Neural cell (in vitro differentiated cells): ENCODE data around the gene FARP2. TPM values are rescaled to one million over a fixed set of nuclear protein-coding genes. Genes with fewer than 3 reads are reported as not detected.
"Not testable (repeated sequence)": the region's sequence is repeated elsewhere in the genome, so short reads cannot be mapped to it uniquely, and the experiment has no call there.

Source experiments
- H2AFZ ChIP-seq: fragments of 200-600, 300-800 bp; sonication (generic), shearing (Covaris generic); 2 replicates; pipeline ENCODE4 v1.6.0; 2014; ENCODE audit warnings: low read depth, mild to moderate bottlenecking, antibody characterized with exemption, low read length, moderate library complexity
- H3F3A ChIP-seq: fragments of 200-600 bp; shearing (Covaris generic); 2 replicates; pipeline ENCODE4 v1.6.1; 2016; ENCODE audit warnings: mild to moderate bottlenecking, moderate library complexity, mixed read lengths, antibody characterized with exemption, low read length; ENCODE audit not compliant: insufficient read depth, poor library complexity, severe bottlenecking
- H3K27ac ChIP-seq: fragments of 200-600, 300-800 bp; sonication (generic), shearing (Covaris generic); 2 replicates; pipeline ENCODE4 v1.5.1; 2014; ENCODE audit warnings: mild to moderate bottlenecking, low read length, moderate library complexity
- H3K27me3 ChIP-seq: fragments of 300-800, 200-600 bp; sonication (generic), shearing (Covaris generic); 2 replicates; pipeline ENCODE4 v1.6.0; 2014; ENCODE audit warnings: mild to moderate bottlenecking, low read depth, low read length, moderate library complexity; ENCODE audit not compliant: insufficient read depth
- H3K36me3 ChIP-seq: fragments of 300-800, 200-600 bp; sonication (generic), shearing (Covaris generic); 2 replicates; pipeline ENCODE4 v1.5.1; 2014; ENCODE audit warnings: mild to moderate bottlenecking, antibody characterized with exemption, low read length, moderate library complexity; ENCODE audit not compliant: insufficient read depth
- H3K4me2 ChIP-seq: fragments of 300-800, 200-600 bp; sonication (generic), shearing (Covaris generic); 2 replicates; pipeline ENCODE4 v1.6.0; 2014; ENCODE audit warnings: mild to moderate bottlenecking, low read length
- H3K4me3 ChIP-seq: fragments of 300-800, 200-600 bp; sonication (generic), shearing (Covaris generic); 2 replicates; pipeline ENCODE4 v1.5.1; 2014; ENCODE audit warnings: mild to moderate bottlenecking, low read length, moderate library complexity
- H3K79me2 ChIP-seq: fragments of 200-600 bp; shearing (Covaris generic); replicated peaks from 2 replicates; pipeline ENCODE4 v1.6.0; 2014; ENCODE audit warnings: mild to moderate bottlenecking, low read length, moderate library complexity; ENCODE audit not compliant: insufficient read depth
- H3K9ac ChIP-seq: fragments of 300-800, 200-600 bp; sonication (generic), shearing (Covaris generic); 2 replicates; pipeline ENCODE4 v1.6.1; 2016; ENCODE audit warnings: mild to moderate bottlenecking, low read length, mixed read lengths
- H3K9me2 ChIP-seq: fragments of 200-600 bp; shearing (Covaris generic); 2 replicates; pipeline ENCODE4 v1.6.1; 2016; ENCODE audit warnings: mild to moderate bottlenecking, low read length, mixed read lengths; ENCODE audit not compliant: insufficient read depth
- H3K9me3 ChIP-seq: fragments of 200-600, 300-800 bp; sonication (generic), shearing (Covaris generic); 2 replicates; pipeline ENCODE4 v1.6.1; 2016; ENCODE audit warnings: mild to moderate bottlenecking, mixed run types, low read length, moderate library complexity, mixed read lengths
- H4K20me1 ChIP-seq: fragments of 200-600 bp; shearing (Covaris generic); 2 replicates; pipeline ENCODE4 v1.6.1; 2016; ENCODE audit warnings: mild to moderate bottlenecking, mixed run types; ENCODE audit not compliant: insufficient read depth
- EP300 ChIP-seq: fragments of 450-650 bp; conservative IDR thresholded peaks from 2 replicates; pipeline ENCODE4 v1.6.1; 2014; ENCODE audit warnings: antibody characterized with exemption, mild to moderate bottlenecking, moderate library complexity; ENCODE audit not compliant: poor library complexity, severe bottlenecking
- EZH2 ChIP-seq: fragments of 200-600, 300-800 bp; shearing (Covaris generic), sonication (generic); IDR thresholded peaks from 2 replicates; pipeline ENCODE4 v1.6.1; 2014; ENCODE audit warnings: antibody characterized with exemption, low read length, borderline replicate concordance, mild to moderate bottlenecking; ENCODE audit not compliant: insufficient read depth, poor library complexity, severe bottlenecking
- MXI1 ChIP-seq: fragments of 450-650 bp; conservative IDR thresholded peaks from 2 replicates; pipeline ENCODE4 v1.6.1; 2014; ENCODE audit warnings: antibody characterized with exemption, mild to moderate bottlenecking; ENCODE audit not compliant: poor library complexity, severe bottlenecking
- POLR2AphosphoS5 ChIP-seq: IDR thresholded peaks from 2 replicates; pipeline ENCODE4 v1.6.1; 2012
- RAD21 ChIP-seq: fragments of 450-650 bp; conservative IDR thresholded peaks from 2 replicates; pipeline ENCODE4 v1.6.1; 2014; ENCODE audit warnings: antibody characterized with exemption, mild to moderate bottlenecking, moderate library complexity
- REST ChIP-seq: IDR thresholded peaks from 2 replicates; pipeline ENCODE4 v1.6.1; 2012; ENCODE audit warnings: borderline replicate concordance
- SMC3 ChIP-seq: fragments of 450-650 bp; conservative IDR thresholded peaks from 2 replicates; pipeline ENCODE4 v1.6.1; 2014; ENCODE audit warnings: antibody characterized with exemption, mild to moderate bottlenecking, moderate library complexity; ENCODE audit not compliant: poor library complexity
- TAF1 ChIP-seq: IDR thresholded peaks from 2 replicates; pipeline ENCODE4 v1.6.1; 2012; ENCODE audit warnings: low read depth
- polyA plus RNA-seq: library from polyadenylated mRNA; depleted of rRNA; stranded (reverse); fragments of >200 nt; gene quantifications from 2 replicates; pipeline ENCODE4 v1.2.3, GENCODE V29; 2014
- TF ChIP-seq, protein P1 (sequence below): fragments of 450-650 bp; IDR thresholded peaks from 2 replicates; pipeline ENCODE4 v1.5.1; 2014; ENCODE audit warnings: antibody characterized with exemption, mild to moderate bottlenecking, moderate library complexity; ENCODE audit not compliant: poor library complexity, severe bottlenecking

FARP2 gene
- polyA plus RNA-seq, 1 donor from 2014 or later: 13.3 TPM

DNA sequence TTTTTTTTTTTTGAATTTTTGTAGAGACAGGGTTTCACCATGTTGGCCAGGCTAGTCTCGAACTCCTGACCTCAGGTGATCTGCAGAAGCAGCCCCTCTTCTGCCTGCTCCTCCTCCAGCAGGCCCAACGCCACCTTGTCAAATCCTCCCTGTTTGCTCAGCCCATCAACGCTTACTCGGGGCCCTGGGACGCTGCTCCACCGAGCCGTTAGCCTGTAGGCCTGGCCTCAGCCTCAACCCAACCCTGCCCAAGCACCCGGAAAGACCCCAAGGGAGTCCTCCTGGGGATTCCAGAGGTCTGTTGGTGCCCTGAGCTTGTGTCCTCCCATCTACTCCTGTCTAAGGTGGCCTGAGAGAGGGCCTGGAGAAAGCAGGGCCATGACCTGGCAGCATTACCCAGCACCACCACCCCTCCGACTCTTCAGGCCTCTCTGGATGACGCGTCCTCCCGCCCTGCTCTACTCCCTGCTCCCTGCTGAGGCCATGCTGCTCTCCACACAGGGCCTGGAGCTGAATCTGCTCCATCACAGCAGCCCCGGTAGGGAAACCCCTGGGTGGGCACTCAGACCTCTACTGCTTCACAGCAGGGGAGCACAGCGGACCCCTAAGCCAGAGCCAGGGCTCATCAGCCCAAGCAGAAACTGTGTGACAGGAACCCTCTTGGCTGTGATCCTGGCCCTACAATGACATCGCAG, 149.1 kb downstream of the FARP2 start:
- Histone ChIP-seq H3F3A (no peaks in the 10 kb centered on the region), H3K4me3 (no peak overlapping the region), H3K9me3 (no peaks in the 10 kb centered on the region), H3K27me3 (no peaks in the 10 kb centered on the region), H3K9ac (no peak overlapping the region), H3K36me3 (no peaks in the 10 kb centered on the region), H3K79me2 (peaks cover 27% of the 10 kb centered on the region), H3K9me2 (no peaks in the 10 kb centered on the region), H2AFZ (no peak overlapping the region), H3K4me2 (no peak overlapping the region), H3K27ac (no peak overlapping the region), H4K20me1 (peaks cover 7% of the 10 kb centered on the region)
- TF ChIP-seq RAD21: no peak
- TF ChIP-seq SMC3: no peak
- TF ChIP-seq POLR2AphosphoS5: no peak
- TF ChIP-seq EP300: no peak
- no peak for TF ChIP-seq MXI1
- TF ChIP-seq EZH2: no peak
- no peak for TF ChIP-seq REST
- TF ChIP-seq TAF1: no peak
- TF ChIP-seq, protein P1, sequence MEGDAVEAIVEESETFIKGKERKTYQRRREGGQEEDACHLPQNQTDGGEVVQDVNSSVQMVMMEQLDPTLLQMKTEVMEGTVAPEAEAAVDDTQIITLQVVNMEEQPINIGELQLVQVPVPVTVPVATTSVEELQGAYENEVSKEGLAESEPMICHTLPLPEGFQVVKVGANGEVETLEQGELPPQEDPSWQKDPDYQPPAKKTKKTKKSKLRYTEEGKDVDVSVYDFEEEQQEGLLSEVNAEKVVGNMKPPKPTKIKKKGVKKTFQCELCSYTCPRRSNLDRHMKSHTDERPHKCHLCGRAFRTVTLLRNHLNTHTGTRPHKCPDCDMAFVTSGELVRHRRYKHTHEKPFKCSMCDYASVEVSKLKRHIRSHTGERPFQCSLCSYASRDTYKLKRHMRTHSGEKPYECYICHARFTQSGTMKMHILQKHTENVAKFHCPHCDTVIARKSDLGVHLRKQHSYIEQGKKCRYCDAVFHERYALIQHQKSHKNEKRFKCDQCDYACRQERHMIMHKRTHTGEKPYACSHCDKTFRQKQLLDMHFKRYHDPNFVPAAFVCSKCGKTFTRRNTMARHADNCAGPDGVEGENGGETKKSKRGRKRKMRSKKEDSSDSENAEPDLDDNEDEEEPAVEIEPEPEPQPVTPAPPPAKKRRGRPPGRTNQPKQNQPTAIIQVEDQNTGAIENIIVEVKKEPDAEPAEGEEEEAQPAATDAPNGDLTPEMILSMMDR: no peak

- peaks cover 7% of the 10 kb centered on the region for H4K20me1 ChIP-seq
- no peaks in the 10 kb centered on the region for H3K9me2 ChIP-seq
- H3K9ac ChIP-seq: no peak overlapping the region
- H3K27ac ChIP-seq: no peak overlapping the region
- H3K9me3 ChIP-seq: no peaks in the 10 kb centered on the region
- peaks cover 27% of the 10 kb centered on the region for H3K79me2 ChIP-seq
- H3K36me3 ChIP-seq: no peaks in the 10 kb centered on the region
- H2AFZ ChIP-seq: no peak overlapping the region
- H3K4me3 ChIP-seq: no peak overlapping the region
- H3F3A ChIP-seq: no peaks in the 10 kb centered on the region
- H3K4me2 ChIP-seq: no peak overlapping the region
- H3K27me3 ChIP-seq: no peaks in the 10 kb centered on the region
- no peak for TF ChIP-seq EZH2
- no peak for TF ChIP-seq REST
- no peak for TF ChIP-seq RAD21
- no peak for TF ChIP-seq POLR2AphosphoS5
- no peak for TF ChIP-seq SMC3
- TF ChIP-seq EP300: no peak
- TF ChIP-seq TAF1: no peak
- no peak for TF ChIP-seq MXI1
- TF ChIP-seq, protein P1: no peak
These were observed 149.7 kb downstream of the FARP2 start for GRCh38 chr2:241505781-241506201.

DNA sequence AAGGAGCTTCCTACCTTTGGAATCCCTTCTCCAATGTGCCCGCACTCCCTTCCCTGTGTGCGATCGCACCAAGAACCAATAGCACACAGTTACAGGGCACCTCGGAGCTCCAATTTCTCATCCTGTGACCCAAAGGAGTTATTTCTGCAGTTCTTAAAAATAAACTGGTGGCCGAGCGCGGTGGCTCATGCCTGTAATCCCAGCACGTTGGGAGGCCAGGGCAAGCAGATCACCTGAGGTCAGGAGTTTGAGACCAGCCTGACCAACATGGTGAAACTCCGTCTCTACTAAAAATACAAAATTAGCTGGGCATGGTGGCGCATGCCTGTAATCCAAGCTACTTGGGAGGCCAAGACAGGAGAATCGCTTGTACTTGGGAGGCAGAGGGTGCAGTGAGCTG, 150.2 kb downstream of the FARP2 start:
- H3K9me2 ChIP-seq, H3K4me2 ChIP-seq, H3K9me3 ChIP-seq, H3K4me3 ChIP-seq, H3F3A ChIP-seq, H3K27me3 ChIP-seq, H2AFZ ChIP-seq, H3K27ac ChIP-seq, H3K9ac ChIP-seq, H3K36me3 ChIP-seq, H4K20me1 ChIP-seq: not testable (repeated sequence)
- peaks cover 27% of the 10 kb centered on the region for H3K79me2 ChIP-seq
